ENCODE measurements around the gene HSPB2.
A peak's percentile ranks its signal among the peaks of the same experiment; 100 is the strongest.

- TF ChIP-seq POLR2A (IDR thresholded peaks at IDR 0.05) (peak; percentile 27 to 80 (median 79)), CTCF (IDR thresholded peaks at IDR 0.05) (peak; percentile 87 to 100 (median 99))
Measured at GRCh38 chr11:111878849-111879636, 33.5 kb upstream of the HSPB2 start, which contains the start of the genes CFAP68 and FDXACB1.
